Cardiac fibroblast (primary cell): ENCODE measurements around the gene KLB.
"Not testable (repeated sequence)": the region's sequence is repeated elsewhere in the genome, so short reads cannot be mapped to it uniquely, and the experiment has no call there.

Experiments
- DNase-seq, 2 donors: peaks; one replicate each; pipeline versions ENCODE4 v3.0.0 to v3.0.0-alpha.2; 2010; ENCODE audit warnings: low read depth in 2 of 2
- H3K4me3 ChIP-seq, 2 donors: replicated peaks in 1 of 2; 1 replicate in 1 of 2; 2 replicates in 1 of 2; pipeline ENCODE4 v1.5.1; 2011; ENCODE audit warnings: low read depth in 2 of 2, low read length in 2 of 2, mild to moderate bottlenecking in 2 of 2, moderate library complexity in 1 of 2
- TF ChIP-seq, protein P1 (sequence below): IDR thresholded peaks from one replicate; pipeline ENCODE4 v1.5.1; 2011; ENCODE audit warnings: low read depth, mild to moderate bottlenecking, low read length, inconsistent platforms

KLB gene

DNA sequence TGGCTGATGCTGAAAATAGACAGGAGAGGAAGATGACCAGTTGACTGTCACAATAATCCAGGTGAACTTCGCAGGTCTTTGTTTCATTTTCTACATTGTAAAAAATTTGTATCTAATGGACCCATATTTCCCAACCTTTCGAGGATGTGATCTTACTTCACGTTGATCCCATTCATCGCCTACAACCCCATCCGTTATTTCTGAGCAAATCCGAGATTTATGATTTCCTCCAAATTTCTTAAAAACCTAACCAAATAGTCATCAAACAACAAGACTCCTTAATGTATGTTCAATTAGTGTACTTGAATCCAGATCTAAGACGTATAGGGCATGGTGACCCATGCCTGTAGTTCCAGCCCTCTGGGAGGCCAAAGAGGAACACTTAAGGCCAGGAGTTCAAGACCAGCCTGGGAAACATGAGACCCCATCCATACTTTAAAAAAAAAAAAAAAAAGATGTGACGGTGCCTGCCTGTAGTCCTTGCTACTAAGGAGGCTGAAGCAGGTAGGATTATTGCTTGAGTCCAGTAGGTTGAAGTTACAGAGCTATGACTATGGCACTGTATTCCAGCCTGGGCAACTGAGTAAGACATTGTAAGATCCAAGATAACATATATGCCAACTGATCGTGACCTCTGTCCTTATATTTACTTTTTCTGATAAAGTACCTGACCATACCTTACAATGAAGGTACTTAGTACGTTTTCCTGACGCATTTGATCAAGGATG is 46.3 kb downstream of the KLB start:
- no peak overlapping the region for H3K4me3 ChIP-seq
- TF ChIP-seq, protein P1, sequence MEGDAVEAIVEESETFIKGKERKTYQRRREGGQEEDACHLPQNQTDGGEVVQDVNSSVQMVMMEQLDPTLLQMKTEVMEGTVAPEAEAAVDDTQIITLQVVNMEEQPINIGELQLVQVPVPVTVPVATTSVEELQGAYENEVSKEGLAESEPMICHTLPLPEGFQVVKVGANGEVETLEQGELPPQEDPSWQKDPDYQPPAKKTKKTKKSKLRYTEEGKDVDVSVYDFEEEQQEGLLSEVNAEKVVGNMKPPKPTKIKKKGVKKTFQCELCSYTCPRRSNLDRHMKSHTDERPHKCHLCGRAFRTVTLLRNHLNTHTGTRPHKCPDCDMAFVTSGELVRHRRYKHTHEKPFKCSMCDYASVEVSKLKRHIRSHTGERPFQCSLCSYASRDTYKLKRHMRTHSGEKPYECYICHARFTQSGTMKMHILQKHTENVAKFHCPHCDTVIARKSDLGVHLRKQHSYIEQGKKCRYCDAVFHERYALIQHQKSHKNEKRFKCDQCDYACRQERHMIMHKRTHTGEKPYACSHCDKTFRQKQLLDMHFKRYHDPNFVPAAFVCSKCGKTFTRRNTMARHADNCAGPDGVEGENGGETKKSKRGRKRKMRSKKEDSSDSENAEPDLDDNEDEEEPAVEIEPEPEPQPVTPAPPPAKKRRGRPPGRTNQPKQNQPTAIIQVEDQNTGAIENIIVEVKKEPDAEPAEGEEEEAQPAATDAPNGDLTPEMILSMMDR: no peak
- DNase-seq: no peak

DNA sequence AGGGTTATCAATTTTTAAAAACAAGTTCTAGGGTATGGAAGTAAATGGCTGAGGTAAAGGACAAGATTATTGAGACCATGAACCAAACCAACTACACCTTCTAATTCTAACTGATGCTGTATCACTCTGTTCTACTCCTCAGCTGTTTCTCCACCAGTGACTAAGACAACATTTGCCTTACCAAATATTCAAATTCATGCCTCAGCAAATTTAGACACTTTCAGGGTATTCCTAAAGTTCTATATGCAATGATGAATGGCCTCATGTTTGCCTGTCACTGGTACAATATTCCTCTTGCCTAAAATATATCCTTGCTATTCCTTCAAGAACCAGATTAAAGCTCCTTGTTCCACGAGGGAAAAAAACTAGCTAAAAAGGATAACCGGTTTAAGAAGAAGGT is 47.0 kb downstream of the KLB start:
- H3K4me3 ChIP-seq: no peak overlapping the region
- TF ChIP-seq, protein P1: no peak

DNA sequence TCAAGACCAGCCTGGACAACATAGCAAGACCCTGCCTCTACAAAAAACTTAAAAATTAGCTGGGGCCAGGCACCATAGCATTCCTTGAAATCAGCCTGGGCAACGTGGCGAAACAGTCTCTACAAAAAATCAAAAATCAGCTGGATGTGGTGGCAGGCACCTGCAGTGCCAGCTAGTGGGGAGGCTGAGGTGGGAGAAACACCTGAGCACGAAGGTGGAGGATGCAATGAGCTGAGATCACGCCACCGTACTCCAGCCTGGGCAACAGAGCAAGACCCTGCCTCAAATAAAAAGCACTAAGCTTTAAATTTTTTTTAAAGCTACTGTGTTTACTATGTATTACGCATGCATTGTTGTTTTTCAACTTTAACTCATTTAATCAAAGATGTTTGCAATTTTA is 48.8 kb downstream of the KLB start:
- H3K4me3 ChIP-seq: no peak overlapping the region
- TF ChIP-seq, protein P1: no peak
- no peak for DNase-seq

More for the DNA sequence above, 47.0 kb downstream of the KLB start:
- DNase-seq: no peak

DNA sequence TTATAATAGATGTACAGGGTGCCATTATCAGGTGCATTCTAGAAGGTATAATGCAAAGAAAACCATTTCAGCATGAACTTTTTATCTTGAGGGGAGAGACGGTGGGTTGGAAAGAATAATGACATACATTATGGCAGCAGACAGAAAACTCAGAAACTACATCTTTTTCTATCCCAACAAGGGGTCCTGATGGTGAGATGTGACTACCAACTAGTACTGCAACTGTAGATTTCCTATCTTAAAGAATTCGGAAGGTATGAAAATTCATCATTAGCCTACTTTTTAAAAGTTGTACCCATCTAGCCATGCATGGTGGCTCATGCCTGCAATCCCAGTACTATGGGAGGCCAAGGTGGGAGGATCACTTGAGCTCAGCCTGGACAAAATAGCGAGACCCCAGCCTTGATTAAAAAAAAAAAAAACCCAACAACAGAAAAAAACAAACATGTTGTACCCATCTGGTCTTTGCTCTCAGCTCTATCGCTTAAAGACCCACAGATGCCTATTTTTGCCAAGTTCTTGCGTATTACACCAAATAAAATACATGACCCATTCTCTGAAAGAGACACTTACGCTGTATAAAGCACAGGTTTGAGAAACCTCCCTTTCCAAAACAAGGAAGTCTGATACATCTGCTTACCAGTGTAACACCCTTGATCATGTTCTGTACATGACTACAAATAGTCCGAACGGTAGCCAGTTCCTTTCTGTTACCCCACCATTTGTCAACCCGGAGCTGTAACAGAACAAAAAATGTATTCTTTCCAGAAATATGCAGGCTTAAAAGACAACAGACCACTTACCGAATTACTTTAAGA is 50.4 kb downstream of the KLB start:
- H3K4me3 ChIP-seq: peak overlapping the region; percentile 82 to 85
- no peak for DNase-seq
- TF ChIP-seq, protein P1: no peak

DNA sequence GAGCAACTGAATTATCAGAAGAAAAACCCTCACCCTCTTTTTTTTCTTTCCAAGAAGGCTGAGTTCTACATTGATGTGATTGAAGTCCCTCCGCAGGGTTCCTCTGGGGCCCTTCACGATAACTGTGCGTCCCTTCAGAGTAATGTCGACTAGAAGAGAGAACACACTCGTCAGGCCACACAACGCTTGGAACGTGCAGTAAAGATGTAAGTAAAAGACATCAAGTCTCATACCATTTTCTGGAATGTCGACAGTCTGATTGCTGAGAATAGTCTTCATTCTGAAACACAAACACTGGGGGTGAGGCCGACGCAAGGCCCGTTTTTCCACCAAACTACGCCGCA is 51.4 kb downstream of the KLB start:
- not testable (repeated sequence) for DNase-seq
- peak overlapping the region; percentile 82 to 85 for H3K4me3 ChIP-seq

DNA sequence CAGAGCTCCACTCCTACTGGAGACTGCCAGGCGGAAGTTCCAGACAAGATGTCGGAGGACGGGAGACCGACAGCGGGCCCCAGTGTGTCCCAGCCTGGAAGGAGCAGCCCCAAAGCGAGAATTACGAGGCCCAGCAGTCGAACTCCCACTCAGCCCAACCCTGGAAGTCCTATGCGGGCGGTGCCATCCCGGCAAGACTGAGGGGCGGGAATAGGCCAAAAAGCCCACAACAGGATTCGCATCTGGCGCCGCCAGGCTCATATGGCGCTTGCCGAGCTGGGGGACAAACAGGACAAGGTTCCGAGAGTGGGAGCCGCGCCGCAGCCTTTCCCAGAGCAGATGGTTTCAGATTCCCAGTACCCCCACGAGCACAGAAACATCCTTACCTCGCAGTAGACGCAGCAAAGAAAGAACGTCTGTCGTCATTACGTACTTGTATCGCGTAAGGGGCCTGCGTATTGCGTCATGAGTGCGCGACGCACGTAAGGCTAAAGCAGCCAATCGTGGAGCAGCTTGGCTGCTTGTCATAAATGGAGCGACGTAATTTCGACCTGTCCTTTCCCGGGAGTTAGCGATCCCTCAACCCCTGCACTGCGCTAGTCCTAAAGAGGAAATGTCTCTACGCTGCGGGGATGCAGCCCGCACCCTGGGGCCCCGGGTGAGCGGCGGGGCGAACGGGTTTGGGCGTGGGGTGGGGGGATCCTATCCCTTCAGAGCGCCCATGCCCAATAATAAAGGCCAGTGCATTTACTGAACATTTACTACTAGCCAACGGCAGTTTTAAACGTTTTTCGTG is 52.0 kb downstream of the KLB start, which contains the start of the genes LIAS and RPL9:
TSS of gene LIAS (plus strand) at position 552 of the 796 bp plus-strand sequence. CDS start at position 614, 62 bp downstream.
TSS of gene RPL9 (minus strand) at position 418 of the 796 bp plus-strand sequence. CDS start 483 bp downstream, outside the sequence.
- TF ChIP-seq, protein P1: no peak
- H3K4me3 ChIP-seq: peak within 1 kb of the TSS; percentile 82 to 85
- peak; percentile 100 for DNase-seq
